Hepatocyte (in vitro differentiated cells): ENCODE results near the gene SMARCB1.

Experiments
- CTCF ChIP-seq: fragments of 200-600 bp; sonication (generic); IDR thresholded peaks from 2 replicates; pipeline ENCODE4 v1.5.1; 2016; ENCODE audit warnings: antibody characterized with exemption, mild to moderate bottlenecking; ENCODE audit not compliant: poor library complexity
- EZH2 ChIP-seq: fragments of 200-600 bp; sonication (generic); IDR thresholded peaks from 2 replicates; pipeline ENCODE4 v1.6.1; 2016; ENCODE audit warnings: antibody characterized with exemption, mild to moderate bottlenecking, borderline replicate concordance
- EZH2phosphoT487 ChIP-seq: fragments of 200-600 bp; sonication (generic); IDR thresholded peaks from one replicate; pipeline ENCODE4 v1.6.1; 2018; ENCODE audit warnings: antibody characterized with exemption, mild to moderate bottlenecking, low read depth, moderate library complexity; ENCODE audit not compliant: unreplicated experiment, severe bottlenecking

GRCh38 chr22:23786261-23786710, 480 bp upstream of the SMARCB1 start:
- TF ChIP-seq CTCF (no peak), EZH2phosphoT487 (no peak), EZH2 (no peak)
